HG03064 (cell line): Measurements from ENCODE around the gene SRGAP2C.
"Not testable (repeated sequence)": the region's sequence is repeated elsewhere in the genome, so short reads cannot be mapped to it uniquely, and the experiment has no call there.

Experiments used
- ATAC-seq: cut with Tn5 transposase; IDR thresholded peaks from one replicate; pipeline ENCODE4 v1.9.1; 2021; ENCODE audit warnings: low read depth; ENCODE audit not compliant: unreplicated experiment

SRGAP2C gene

GRCh38 chr1:121185140-121185708 lies 449 bp downstream of the SRGAP2C start:
- ATAC-seq, result peak; percentile 3

- not testable (repeated sequence) for ATAC-seq
Measured at GRCh38 chr1:121186191-121186590, 1.4 kb downstream of the SRGAP2C start.

GRCh38 chr1:121187914-121188313 lies 3.1 kb downstream of the SRGAP2C start:
- ATAC-seq, result not testable (repeated sequence)

- not testable (repeated sequence) for ATAC-seq
Measured at GRCh38 chr1:121192512-121192911, 7.7 kb downstream of the SRGAP2C start.

- ATAC-seq, result not testable (repeated sequence)
Measured at GRCh38 chr1:121197095-121197882, 12.5 kb downstream of the SRGAP2C start.

GRCh38 chr1:121199763-121200162 lies 15.0 kb downstream of the SRGAP2C start:
- not testable (repeated sequence) for ATAC-seq

GRCh38 chr1:121200232-121200631 lies 15.5 kb downstream of the SRGAP2C start:
- ATAC-seq, result not testable (repeated sequence)

- ATAC-seq, result not testable (repeated sequence)
Measured at GRCh38 chr1:121200985-121201981, 16.5 kb downstream of the SRGAP2C start.

GRCh38 chr1:121202986-121203385 lies 18.2 kb downstream of the SRGAP2C start:
- ATAC-seq, result not testable (repeated sequence)

GRCh38 chr1:121205786-121206711 lies 21.3 kb downstream of the SRGAP2C start:
- not testable (repeated sequence) for ATAC-seq

- ATAC-seq, result not testable (repeated sequence)
Measured at GRCh38 chr1:121207328-121207727, 22.6 kb downstream of the SRGAP2C start.

GRCh38 chr1:121208375-121208774 lies 23.6 kb downstream of the SRGAP2C start:
- ATAC-seq, result not testable (repeated sequence)

- ATAC-seq, result not testable (repeated sequence)
Measured at GRCh38 chr1:121210778-121211177, 26.0 kb downstream of the SRGAP2C start.

GRCh38 chr1:121213491-121213890 lies 28.7 kb downstream of the SRGAP2C start:
- not testable (repeated sequence) for ATAC-seq

- not testable (repeated sequence) for ATAC-seq
Measured at GRCh38 chr1:121214544-121215156, 29.9 kb downstream of the SRGAP2C start.

- not testable (repeated sequence) for ATAC-seq
Measured at GRCh38 chr1:121215699-121216417, 31.1 kb downstream of the SRGAP2C start.

- not testable (repeated sequence) for ATAC-seq
Measured at GRCh38 chr1:121216676-121217075, 31.9 kb downstream of the SRGAP2C start.

GRCh38 chr1:121221770-121222169 lies 37.0 kb downstream of the SRGAP2C start:
- not testable (repeated sequence) for ATAC-seq
